ENCODE measurements around the gene MSH2. TPM values are rescaled to one million over a fixed set of nuclear protein-coding genes. Genes with fewer than 3 reads are reported as not detected.

Gene MSH2
- total RNA-seq, 1 donor from 2014 or later = 38.1 TPM

- no peak for DNase-seq (ENCODE audit: low read depth)
- TF ChIP-seq CTCF (conservative IDR thresholded peaks at IDR 0.05; ENCODE audit: low read depth, low read length) = no peak
- no peak overlapping the region for H3K4me3 ChIP-seq (ENCODE audit: low read depth, low read length)
Observed at GRCh38 chr2:47503481-47504070, 100.6 kb downstream of the MSH2 start.

- H3K4me3 ChIP-seq (ENCODE audit: low read depth, low read length) = no peak overlapping the region
- no peak for TF ChIP-seq CTCF (conservative IDR thresholded peaks at IDR 0.05; ENCODE audit: low read depth, low read length)
- no peak for DNase-seq (ENCODE audit: low read depth)
Observed at GRCh38 chr2:47504174-47504810, 101.3 kb downstream of the MSH2 start.

GRCh38 chr2:47506024-47506423 lies 103.1 kb downstream of the MSH2 start:
- no peak overlapping the region for H3K4me3 ChIP-seq (ENCODE audit: low read depth, low read length)
- no peak for TF ChIP-seq CTCF (conservative IDR thresholded peaks at IDR 0.05; ENCODE audit: low read depth, low read length)
- no peak for DNase-seq (ENCODE audit: low read depth)

- no peak overlapping the region for H3K4me3 ChIP-seq (ENCODE audit: low read depth, low read length)
- no peak for TF ChIP-seq CTCF (conservative IDR thresholded peaks at IDR 0.05; ENCODE audit: low read depth, low read length)
Observed at GRCh38 chr2:47506436-47506835, 103.5 kb downstream of the MSH2 start.

GRCh38 chr2:47508080-47508479 lies 105.1 kb downstream of the MSH2 start:
- no peak for DNase-seq (ENCODE audit: low read depth)
- no peak for TF ChIP-seq CTCF (conservative IDR thresholded peaks at IDR 0.05; ENCODE audit: low read depth, low read length)
- no peak overlapping the region for H3K4me3 ChIP-seq (ENCODE audit: low read depth, low read length)

More at GRCh38 chr2:47506436-47506835, 103.5 kb downstream of the MSH2 start:
- no peak for DNase-seq (ENCODE audit: low read depth)

GRCh38 chr2:47508641-47509040 lies 105.7 kb downstream of the MSH2 start:
- H3K4me3 ChIP-seq (ENCODE audit: low read depth, low read length) = no peak overlapping the region
- no peak for TF ChIP-seq CTCF (conservative IDR thresholded peaks at IDR 0.05; ENCODE audit: low read depth, low read length)
- DNase-seq (ENCODE audit: low read depth) = no peak

- no peak for DNase-seq (ENCODE audit: low read depth)
- H3K4me3 ChIP-seq (ENCODE audit: low read depth, low read length) = no peak overlapping the region
- no peak for TF ChIP-seq CTCF (conservative IDR thresholded peaks at IDR 0.05; ENCODE audit: low read depth, low read length)
Observed at GRCh38 chr2:47509250-47509649, 106.3 kb downstream of the MSH2 start.
